ENCODE results near the gene CTNNBL1.

The CTNNBL1 gene

GRCh38 chr20:37776049-37776448 is 82.2 kb downstream of the CTNNBL1 start:
- no peak for DNase-seq (ENCODE audit: low spot score)

GRCh38 chr20:37776526-37776925 is 82.7 kb downstream of the CTNNBL1 start:
- DNase-seq (ENCODE audit: low spot score) = no peak

DNA sequence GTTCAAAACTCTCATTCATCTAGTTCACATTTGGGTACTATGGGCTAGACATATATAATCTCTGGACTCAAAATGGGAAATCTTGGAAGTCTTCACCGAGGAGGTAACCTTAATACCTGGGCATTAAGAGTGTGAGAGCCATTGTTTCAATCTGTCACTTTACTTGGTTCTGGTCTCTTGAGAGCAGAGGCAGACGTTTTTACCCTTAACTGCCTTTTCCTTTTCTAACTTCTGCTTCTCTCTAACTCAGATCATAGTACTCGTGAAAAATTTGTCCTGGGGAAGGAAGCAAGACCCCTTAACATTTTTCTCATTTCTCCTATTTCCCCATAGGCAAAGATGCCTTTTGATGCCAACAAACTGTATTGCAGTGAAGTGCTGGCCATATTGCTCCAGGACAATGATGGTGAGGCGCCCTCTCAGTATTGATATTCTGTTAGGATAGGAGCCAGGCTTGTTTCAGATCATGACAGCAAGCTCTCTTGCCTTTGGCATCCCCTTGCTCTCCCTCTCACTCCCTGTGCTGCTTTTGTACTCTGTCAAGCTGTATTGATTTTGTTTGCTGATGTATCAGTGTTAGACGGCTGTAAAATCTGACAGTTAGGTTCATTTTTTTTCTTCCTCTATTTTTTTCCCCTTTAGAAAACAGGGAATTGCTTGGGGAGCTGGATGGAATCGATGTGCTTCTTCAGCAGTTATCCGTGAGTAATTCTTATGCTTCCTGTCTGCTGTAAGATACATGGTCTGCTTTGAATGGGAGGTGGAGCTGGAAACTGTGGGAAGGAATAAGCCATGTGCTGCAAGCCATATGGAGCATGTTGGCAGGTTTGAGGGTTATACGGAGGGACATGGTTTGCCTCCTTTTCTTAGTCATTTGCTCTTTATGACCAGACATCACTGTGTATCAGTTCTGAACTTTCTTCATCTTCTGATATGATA is 83.5 kb downstream of the CTNNBL1 start:
- DNase-seq (ENCODE audit: low spot score) = no peak

GRCh38 chr20:37777988-37778659 is 84.3 kb downstream of the CTNNBL1 start:
- no peak for DNase-seq (ENCODE audit: low spot score)

GRCh38 chr20:37781626-37782025 is 87.8 kb downstream of the CTNNBL1 start:
- no peak for DNase-seq (ENCODE audit: low spot score)

DNA sequence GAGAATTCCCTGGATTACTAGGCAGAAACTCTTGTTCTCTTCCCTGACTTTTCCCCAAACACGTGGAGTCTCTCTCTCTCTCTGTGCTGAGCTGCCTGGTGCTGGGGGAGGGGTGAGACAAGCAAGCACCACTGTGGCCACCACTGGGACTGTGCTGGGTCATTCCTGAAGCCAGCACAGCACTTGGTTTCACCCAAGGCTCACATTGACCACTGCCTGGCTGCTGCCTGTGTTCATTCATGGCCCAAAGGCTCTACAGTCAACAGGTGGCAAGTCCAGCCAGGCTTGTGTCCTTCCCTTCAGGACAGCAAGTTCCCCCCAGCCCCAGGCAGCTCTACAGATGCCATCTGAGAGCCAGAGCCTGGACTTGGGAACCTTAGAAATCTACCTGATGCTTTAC is 92.2 kb downstream of the CTNNBL1 start:
- DNase-seq (ENCODE audit: low spot score) = no peak

- DNase-seq (ENCODE audit: low spot score) = no peak
Measured at GRCh38 chr20:37789408-37789807, 95.6 kb downstream of the CTNNBL1 start.

GRCh38 chr20:37790900-37791299 is 97.1 kb downstream of the CTNNBL1 start:
- no peak for DNase-seq (ENCODE audit: low spot score)

GRCh38 chr20:37796121-37796520 is 102.3 kb downstream of the CTNNBL1 start:
- DNase-seq (ENCODE audit: low spot score) = no peak

DNA sequence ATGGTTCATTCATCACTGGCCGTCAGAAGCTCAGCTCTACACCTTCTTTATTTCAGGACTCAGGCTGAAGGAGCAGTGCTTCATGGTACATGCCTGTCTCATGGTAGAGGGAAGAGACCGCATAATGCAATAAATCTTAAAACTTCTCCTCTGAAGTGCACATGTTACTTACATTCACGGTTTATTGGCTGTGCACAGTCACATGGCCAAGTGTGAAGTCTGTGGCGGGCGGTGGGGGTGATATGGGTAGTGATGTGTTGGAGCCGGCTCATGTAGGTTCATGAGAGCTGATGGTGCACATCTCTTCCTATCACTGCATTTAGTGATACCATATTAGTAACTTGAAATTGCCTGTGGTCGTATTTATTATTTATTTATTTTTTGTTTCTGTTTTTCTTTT is 102.9 kb downstream of the CTNNBL1 start:
- DNase-seq (ENCODE audit: low spot score) = no peak

- no peak for DNase-seq (ENCODE audit: low spot score)
Measured at GRCh38 chr20:37797669-37798175, 103.9 kb downstream of the CTNNBL1 start.

DNA sequence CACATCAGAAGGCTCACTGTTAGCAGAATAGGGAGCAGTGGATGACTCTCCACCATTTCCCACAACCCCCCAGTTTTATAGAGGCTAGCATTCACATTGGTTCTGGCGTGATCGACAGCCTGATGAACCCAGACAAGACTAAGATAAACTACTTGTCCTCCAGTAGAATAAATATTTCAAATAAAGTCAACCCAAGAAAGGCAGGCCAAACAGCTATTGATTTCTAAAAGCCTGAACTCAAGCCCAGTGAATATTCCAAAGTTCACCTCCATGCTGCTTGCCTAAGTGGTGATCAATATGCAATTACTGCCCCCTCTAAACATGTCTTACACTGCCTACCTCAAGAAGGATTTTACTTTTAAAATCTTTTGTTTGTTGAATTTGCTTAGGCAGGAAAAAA is 104.5 kb downstream of the CTNNBL1 start:
- DNase-seq (ENCODE audit: low spot score) = no peak

GRCh38 chr20:37800618-37801017 is 106.8 kb downstream of the CTNNBL1 start:
- no peak for DNase-seq (ENCODE audit: low spot score)

DNA sequence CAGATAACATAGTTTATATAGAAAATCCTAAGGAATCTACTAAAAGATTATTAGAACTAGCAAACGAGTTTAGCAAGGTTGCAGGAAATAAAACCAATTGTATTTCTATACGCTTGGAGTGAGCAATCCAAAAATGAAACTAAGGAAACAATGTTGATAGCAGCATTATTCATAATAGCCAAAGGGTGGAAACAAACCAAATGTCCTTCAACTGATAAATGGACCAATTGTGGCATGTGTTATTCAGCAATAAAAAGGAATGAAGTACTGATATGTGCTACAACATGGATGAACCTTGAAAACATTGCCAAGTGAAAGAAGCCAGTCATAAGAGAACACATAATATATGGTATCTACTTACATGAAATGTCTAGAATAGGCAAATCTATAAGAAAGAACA is 108.1 kb downstream of the CTNNBL1 start:
- no peak for DNase-seq (ENCODE audit: low spot score)

- no peak for DNase-seq (ENCODE audit: low spot score)
Measured at GRCh38 chr20:37803438-37804307, 109.8 kb downstream of the CTNNBL1 start.

DNA sequence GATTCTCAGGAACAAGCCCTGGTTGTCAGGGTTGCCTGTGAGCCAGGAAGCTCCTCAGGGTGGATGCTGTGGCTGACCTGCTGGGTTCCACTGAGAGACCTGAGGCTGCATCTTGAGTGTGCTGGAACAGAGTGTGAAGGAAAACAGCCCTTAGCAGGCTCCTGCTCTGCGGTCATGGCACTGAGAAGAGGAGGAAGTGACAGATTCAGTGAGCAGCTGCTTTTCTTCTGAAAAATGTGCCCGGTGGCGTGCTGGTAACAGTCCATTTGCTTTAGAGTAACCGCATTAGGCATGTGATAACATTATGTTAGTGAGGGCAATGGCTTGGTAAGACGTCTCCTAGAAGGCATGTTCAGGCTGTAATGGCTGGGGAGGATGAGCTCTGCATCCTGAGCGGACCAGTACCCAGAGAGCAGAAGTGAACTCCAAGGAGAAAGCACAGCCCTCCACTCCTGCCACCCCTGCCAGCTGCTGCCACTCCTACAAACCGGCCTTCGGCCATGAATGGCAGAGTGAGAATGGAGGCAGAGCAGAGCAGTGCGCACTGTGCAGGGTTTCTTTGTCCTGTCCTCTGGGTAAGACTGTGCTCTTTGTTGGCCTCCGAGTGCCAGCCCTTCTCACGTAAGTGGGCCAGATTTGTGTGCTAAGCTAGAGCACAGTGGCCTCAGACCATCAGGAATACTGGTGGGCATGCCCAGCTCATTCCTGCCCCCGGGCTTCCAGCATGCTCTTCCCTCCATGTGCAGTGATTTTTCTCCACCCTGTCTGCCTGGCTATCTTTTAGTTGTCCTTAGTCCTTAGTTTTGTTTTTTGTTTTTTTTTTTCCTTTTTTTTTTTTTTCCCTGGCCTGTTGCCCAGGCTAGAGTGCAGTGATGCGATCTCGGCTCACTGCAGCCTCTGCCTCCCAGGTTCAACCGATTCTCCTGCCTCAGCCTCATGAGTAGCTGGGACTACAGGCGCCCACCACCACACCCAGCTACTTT is 111.0 kb downstream of the CTNNBL1 start:
- peak; percentile 60 for DNase-seq (ENCODE audit: low spot score)

DNA sequence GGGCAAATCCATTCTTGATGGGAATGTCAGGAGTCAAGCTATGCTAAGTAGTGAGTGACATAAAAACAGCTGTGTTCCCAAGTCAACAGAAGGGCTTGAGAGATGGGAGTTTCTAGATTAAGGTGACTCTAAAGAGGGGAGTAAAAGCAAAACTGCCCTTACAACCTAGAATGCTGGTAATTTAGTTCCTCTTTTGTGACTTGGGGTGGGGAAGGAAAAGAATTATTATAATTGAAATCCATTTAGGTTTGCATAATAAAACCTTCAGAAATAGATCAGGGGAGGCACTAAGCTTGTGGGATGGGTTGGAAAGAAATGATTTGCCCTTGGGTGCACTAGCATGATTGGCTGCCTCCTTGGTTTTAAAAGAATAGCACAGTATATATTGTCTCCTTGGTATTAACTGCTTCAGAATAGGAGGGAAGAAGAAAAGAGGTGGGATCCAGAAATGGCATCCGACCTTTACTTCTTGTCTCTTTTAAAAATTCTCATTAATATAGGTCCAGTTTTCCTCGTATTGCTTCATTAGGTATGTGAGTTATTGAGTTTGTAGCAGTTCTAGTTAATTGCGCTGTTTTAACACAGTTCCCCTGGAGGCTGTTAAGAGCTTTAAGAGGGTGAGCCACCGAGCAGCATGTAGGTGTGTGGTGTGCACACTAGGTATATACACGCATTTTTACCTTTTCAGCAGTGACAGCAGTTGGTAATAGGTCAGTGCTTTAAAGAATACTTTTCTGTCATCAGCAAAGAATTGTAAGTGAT is 113.8 kb downstream of the CTNNBL1 start:
- peak; percentile 50 for DNase-seq (ENCODE audit: low spot score)

DNA sequence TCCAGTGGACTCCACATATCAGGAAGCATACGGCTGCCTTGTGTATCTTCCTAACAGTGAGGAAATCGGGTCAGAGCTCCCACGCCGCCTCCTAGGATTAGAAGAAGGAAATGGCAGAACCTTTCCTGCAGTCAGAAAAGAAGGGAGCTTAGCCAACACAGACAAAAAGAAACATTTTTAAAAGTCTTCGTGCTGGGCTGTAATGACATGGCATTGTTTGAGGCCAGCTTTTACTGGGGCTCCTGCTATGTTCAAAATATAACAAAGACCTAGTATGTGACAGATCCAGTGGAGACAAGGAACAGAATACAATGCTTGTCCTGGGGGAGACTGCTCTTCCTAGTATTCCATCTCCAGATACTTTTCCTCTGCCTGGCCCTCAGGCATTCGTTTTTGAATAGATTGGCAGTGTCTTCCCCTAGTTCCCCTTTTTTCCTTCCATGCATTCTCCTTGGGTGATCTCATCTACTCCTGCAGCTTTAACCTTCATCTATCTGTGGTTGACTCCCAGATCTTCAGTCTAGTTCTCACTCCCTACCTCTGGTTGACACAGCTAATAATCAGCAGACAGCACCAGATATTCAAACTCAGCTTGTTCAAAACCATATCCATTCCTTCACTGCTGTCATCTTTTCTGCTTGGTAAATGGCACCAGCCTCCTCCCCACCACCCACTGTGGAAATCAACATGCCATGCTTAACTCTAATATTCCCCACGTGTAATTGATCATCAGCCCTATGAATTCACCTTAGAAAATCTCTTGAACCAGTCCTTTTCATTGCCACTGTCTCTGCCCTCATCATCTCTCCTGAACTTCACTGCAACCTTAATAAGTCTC is 114.6 kb downstream of the CTNNBL1 start:
- DNase-seq (ENCODE audit: low spot score) = peak; percentile 61

DNA sequence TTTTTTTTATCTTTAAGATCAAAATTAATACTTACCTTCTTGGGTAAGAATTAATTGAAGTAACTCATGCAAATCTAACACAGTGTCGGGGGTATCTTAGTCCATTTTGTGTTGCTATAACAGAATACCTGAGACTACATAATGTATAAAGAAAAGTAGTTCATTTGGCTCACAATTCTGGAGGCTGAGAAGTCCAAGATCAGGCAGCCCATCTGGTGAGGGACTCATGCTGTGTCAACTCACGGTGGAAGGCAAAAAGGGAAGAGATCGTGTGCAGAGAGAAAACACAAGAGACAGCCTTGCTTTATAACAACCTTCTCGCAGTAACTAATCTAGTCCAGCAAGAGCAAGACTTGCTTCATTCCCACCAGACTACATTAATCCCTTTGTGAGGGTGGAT is 116.2 kb downstream of the CTNNBL1 start:
- no peak for DNase-seq (ENCODE audit: low spot score)
